GM10847 (cell line): ENCODE measurements around the gene CEP89.

Experiments used
- POLR2A ChIP-seq: IDR thresholded peaks from 2 replicates; pipeline ENCODE4 v1.6.1; 2011; ENCODE audit not compliant: insufficient read length; ENCODE audit errors: extremely low read depth

CEP89 gene

GRCh38 chr19:32876236-32876918 is 95.4 kb downstream of the CEP89 start:
- TF ChIP-seq POLR2A, result no peak

- TF ChIP-seq POLR2A, result no peak
These were observed 96.3 kb downstream of the CEP89 start for GRCh38 chr19:32875428-32875827.

GRCh38 chr19:32874605-32875004 is 97.2 kb downstream of the CEP89 start:
- TF ChIP-seq POLR2A, result no peak

GRCh38 chr19:32873247-32873959 is 98.4 kb downstream of the CEP89 start:
- no peak for TF ChIP-seq POLR2A

GRCh38 chr19:32872391-32872790 is 99.4 kb downstream of the CEP89 start:
- TF ChIP-seq POLR2A, result no peak

GRCh38 chr19:32870981-32871451 is 100.7 kb downstream of the CEP89 start:
- no peak for TF ChIP-seq POLR2A

GRCh38 chr19:32869966-32870573 is 101.7 kb downstream of the CEP89 start:
- TF ChIP-seq POLR2A, result no peak

- TF ChIP-seq POLR2A, result no peak
These were observed 102.3 kb downstream of the CEP89 start, which contains the start of gene SLC7A9 for GRCh38 chr19:32869369-32869965. TSS of gene SLC7A9 (minus strand) at chr19:32869767. CDS start at chr19:32868534, 1,233 bp downstream.

GRCh38 chr19:32868206-32868950 is 103.4 kb downstream of the CEP89 start:
- no peak for TF ChIP-seq POLR2A

- no peak for TF ChIP-seq POLR2A
These were observed 105.0 kb downstream of the CEP89 start for GRCh38 chr19:32866564-32867265.

GRCh38 chr19:32866061-32866460 is 105.7 kb downstream of the CEP89 start:
- no peak for TF ChIP-seq POLR2A

GRCh38 chr19:32865326-32865725 is 106.4 kb downstream of the CEP89 start:
- TF ChIP-seq POLR2A, result no peak

- TF ChIP-seq POLR2A, result no peak
These were observed 107.3 kb downstream of the CEP89 start for GRCh38 chr19:32864318-32865007.

GRCh38 chr19:32863841-32864240 is 107.9 kb downstream of the CEP89 start:
- TF ChIP-seq POLR2A, result no peak
